CD4-positive, alpha-beta T cell treated with Interleukin-6 for 4 hours (primary cell): Measurements from ENCODE around the gene B3GAT1.
"Not testable (repeated sequence)": the region's sequence is repeated elsewhere in the genome, so short reads cannot be mapped to it uniquely, and the experiment has no call there.

Experiments
- DNase-seq: peaks from one replicate; pipeline ENCODE4 v3.0.0-alpha.2; 2020; ENCODE audit warnings: mixed read lengths

Gene B3GAT1, protein sequence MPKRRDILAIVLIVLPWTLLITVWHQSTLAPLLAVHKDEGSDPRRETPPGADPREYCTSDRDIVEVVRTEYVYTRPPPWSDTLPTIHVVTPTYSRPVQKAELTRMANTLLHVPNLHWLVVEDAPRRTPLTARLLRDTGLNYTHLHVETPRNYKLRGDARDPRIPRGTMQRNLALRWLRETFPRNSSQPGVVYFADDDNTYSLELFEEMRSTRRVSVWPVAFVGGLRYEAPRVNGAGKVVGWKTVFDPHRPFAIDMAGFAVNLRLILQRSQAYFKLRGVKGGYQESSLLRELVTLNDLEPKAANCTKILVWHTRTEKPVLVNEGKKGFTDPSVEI

DNA sequence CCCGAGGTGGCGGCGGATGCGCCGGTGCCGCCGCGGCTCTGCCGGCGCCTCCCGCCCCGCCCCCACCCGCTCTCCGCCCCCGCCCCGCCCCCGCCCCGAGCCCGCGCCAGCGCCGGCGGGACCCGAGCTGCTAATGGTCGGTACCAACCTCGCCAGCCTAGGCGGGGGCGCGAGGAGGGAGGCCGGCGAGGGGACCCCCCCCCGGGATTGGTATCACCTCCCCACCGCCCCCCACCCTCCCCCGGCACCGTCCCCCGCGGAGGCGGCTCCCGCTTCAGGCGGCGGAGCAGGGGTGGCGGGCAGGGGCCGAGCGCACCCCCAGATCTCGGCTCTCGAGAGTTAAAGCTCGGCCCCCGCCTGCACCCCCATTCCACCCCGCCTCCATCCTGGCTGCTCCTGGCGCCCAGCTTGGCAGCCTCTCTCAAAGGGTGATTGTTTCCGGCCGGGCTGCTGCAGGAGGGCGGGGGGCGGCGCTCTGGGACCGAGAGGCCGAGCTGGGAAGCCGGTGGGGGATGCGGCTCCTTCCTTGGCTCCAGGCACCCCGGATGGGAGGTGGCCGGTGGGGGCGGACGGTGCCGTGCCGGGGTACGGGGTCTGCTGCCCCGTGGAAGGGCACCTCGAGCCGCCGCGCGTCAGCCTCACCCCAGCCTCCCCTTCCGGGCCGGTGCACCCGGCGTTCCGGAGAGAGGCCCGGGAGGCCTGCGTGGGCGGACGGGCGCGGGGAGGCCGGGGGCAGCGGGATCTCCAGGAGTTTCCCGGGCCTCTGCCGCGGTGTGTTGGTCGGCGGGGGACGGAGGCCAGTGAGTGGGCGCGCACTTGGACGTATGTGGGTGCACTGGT lies at the start of gene B3GAT1:
TSS of gene B3GAT1 (minus strand) at position 40 of the 840 bp plus-strand sequence. CDS start 24,583 bp downstream, outside the sequence.
- DNase-seq, result peak; percentile 14

DNA sequence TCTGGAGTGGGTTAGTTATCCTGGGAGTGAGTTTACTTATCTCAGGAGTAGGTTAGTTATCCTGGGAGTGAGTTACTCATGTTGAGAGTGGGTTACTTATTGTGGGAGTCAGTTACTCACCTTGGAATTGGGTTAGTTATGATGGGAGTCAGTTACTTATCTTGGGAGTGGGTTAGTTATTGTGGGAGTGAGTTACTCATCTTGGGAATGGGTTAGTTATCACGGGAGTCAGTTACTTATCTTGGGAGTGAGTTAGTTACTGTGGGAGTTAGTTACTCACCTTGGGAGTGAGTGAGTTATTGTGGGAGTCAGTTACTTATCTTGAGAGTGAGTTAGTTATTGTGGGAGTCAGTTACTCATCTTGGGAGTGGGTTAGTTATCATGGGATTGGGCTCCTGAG lies 49.6 kb upstream of the B3GAT1 start:
- DNase-seq, result no peak

DNA sequence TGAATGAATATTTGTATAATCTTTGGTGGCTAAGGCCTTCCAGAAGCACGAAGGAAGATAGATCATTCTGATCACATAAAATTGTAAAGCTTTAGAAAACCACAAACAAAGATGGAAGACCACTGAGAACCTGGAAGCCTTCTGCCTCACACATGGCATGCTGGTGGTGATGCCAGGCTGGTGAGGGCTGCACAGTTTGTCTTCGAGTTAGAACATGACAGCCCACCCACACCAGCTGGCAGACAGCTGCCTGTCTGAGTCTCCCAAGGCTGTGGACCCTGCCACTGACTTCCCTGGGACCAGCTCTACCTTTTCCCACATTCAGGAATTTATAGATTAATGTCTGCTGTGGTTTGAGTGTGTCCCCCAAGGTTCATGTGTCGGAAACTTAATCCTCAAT lies 48.8 kb upstream of the B3GAT1 start:
- no peak for DNase-seq

DNA sequence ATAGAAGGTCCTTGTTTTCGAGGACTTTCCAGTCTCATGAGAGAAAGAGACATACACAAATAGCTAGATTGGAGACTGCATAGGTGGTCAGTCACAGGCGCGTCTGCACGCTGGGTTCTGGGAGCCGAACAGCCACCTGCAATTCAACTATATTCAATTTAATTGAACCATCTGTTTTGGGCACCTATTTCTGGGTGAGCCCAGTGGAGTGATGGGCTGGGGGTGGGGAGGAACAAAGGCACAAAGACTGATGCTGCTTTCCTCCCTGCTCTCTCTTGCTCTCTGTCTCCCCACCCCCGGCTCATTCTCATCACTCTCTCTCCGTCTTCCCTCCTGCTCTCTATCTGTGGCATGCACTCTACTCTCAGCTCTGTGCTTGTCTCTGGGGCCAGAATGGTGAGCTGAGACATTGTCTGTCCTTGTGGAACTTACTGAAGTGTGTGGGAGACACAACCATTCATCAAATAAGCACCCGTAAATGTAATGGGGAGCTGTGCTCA lies 48.1 kb upstream of the B3GAT1 start:
- no peak for DNase-seq

DNA sequence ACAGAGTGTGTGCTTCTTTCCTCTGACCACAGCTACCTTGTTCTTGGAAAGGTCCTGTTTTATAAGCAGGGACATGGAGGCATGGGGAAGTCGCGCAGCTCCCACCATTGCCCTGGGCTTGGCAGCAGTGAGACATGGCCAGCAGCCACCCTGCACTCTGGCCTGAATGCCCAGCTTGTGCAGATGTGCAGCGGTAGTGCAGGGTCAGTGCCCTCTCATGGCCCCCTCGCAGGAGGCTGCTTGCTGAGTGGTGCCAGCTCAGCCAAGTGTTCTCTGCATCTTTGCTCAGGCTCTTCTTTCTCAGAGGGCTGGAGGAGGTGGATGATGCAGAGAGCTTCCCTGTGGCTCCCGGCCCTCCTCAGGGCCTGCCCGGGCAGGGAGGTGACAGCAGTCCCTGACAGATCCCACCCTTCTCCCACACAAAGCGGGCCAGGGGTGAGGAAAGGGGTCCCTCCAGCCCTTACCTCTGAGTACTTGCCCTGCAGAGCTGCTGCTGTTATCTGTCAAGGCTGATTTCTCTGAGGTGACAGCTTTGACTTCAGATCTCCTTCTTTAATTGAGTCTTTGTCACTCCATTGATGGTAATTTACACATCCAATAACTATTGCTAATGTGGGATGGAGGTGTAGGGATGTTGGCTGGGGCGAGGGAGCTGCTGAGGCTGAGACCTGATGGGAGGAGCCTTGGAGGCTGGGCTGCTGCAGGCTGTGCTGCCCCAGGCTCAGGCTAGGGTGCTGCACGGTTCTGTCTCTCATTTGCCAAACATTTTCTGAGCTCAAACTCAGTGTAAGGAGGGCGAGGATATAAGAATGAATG lies 47.4 kb upstream of the B3GAT1 start:
- no peak for DNase-seq

DNA sequence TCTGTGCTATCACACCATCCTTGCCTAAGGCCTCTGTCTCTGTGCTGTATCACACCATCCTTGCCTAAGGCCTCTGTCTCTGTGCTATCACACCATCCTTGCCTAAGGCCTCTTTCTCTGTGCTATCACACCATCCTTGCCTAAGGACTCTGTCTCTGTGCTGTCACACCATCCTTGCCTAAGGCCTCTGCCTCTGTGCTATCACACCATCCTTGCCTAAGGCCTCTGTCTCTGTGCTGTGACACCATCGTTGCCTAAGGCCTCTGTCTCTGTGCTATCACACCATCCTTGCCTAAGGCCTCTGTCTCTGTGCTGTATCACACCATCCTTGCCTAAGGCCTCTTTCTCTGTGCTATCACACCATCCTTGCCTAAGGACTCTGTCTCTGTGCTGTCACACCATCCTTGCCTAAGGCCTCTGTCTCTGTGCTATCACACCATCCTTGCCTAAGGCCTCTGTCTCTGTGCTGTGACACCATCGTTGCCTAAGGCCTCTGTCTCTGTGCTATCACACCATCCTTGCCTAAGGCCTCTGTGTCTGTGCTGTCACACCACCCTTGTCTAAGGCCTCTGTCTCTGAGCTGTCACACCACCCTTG lies 45.5 kb upstream of the B3GAT1 start:
- DNase-seq, result not testable (repeated sequence)

DNA sequence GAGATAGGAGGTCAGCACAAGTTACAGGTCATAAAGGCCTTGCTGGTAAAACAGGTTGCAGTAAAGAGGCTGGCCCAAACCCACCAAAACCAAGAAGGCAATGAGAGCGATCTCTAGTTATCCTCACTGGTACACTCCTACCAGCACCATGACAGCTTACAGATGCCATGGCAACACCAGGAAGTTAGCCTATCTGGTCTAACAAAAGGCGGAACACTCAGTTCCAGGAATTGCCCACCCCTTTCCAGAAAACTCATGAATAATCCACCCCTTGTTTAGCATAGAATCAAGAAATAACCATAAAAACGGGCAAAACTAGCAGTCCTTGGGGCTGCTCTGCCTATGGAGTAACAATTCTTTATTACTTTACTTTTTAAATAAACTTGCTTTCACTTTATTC lies 43.5 kb upstream of the B3GAT1 start:
- no peak for DNase-seq

DNA sequence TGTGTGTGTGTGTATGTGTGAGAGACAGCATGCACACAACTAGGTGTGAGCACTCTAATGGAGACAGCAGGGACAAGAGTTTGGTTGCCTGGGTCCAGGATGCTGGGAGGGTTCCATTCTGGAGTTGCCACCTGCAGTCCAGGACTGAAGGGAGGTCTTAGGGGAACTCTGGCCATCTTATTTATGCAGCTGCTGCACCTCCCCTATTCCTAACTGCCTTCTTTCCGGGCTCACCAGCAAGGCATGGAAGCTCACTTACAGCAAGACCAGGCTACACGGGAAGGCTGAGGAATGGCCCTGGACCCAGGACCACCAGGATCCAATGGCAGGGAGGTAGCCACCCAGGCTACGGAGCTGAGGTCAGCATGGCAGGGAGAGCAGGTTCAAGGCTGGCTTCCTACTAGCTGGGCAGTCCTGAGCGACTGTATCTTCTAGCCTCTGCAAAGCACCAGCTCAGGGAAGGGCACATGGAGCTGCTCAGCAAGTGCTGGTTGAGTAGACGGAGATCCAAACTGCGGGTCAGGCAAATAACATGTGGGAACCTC lies 42.2 kb upstream of the B3GAT1 start:
- DNase-seq, result no peak

DNA sequence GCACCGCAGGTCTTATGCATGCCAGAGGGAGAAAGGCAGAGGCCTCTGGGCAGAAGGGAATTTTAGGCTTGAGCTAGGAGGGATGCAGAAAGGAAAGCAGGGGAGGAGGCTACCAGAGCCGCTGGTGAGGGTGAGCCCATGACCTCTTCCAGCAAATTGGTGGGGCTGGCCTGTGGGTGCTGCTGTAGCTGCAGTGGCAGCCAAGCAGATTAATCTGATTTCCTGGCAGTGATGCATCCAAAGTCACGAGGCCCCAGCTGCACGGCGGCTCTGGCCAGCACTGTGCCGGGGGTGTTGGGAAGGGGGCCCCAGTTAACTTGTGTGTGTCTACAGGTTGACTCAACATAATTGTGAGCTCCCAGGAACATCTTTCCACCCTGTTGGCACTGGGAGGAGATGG lies 41.4 kb upstream of the B3GAT1 start:
- no peak for DNase-seq

DNA sequence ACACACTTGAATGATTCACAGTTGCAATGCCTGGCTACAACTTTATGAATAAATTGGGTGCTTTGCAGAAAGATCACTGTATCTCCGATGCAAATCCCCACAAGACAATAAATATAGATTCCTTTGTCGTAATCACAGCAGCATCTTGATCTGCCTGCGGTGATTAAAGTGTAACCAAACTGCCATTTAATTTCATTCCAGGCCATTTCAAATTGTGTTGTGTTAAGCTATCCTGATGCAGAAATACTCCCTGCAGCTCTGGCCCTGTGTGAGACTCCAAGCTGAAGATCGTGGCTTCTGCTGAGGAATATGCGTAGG lies 40.8 kb upstream of the B3GAT1 start:
- DNase-seq, result no peak

DNA sequence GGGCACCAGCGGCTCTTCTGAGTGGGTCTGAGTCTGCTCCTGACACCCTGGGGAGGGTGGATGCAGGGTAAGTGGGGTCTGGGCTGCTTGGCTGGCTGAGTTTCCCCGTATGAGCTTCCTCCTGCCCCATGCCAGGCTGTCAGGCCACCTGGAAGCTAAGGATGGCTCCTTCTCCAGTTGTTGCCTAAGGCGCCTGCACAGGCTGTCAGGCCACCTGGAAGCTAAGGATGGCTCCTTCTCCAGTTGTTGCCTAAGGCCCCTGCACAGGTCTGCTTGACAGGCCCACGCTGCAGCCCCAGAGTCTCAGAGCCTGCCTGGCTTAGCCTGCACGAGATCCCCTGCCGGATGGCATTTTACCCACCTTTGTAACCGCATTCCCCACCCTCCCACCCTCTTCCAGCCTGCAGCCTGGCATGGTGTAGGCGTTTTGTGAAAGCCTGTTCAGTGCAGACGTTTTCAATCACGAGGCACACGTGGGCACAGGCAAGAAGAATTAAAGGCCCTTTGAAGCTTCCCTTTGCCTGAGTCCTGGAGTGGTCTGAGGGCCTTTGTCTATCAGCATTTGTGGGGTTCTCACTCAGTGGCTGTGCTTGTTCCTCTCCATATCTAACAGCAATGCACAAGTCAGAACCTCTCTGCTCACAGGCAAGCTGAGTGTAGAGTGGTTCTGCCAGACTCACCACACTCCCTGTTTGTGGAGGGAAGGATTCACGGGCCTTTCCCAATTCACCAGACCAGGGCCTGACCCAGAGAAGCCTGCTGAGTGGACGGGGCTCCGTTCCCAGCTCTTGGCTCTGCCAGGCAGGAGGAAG lies 40.2 kb upstream of the B3GAT1 start:
- DNase-seq, result no peak

DNA sequence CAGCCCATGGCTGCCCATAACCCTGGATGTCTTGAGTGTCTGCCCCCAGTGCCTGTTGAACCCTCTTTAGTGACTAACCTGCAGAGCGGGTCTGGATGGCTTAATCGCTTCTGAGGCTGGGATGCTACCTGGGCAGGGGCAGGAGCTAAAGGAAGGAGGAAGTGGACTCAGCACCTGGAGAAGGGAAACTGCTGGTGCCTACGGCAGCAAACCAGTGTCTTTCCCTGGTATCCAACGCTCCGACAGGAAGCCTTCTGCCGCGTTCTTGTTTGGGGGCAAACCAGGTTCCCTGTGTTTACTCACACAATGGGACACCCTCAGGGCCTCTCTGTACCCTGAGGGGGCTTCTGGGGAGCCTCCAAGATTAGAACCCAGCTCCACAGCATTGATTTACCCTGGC lies 38.1 kb upstream of the B3GAT1 start:
- DNase-seq, result no peak

DNA sequence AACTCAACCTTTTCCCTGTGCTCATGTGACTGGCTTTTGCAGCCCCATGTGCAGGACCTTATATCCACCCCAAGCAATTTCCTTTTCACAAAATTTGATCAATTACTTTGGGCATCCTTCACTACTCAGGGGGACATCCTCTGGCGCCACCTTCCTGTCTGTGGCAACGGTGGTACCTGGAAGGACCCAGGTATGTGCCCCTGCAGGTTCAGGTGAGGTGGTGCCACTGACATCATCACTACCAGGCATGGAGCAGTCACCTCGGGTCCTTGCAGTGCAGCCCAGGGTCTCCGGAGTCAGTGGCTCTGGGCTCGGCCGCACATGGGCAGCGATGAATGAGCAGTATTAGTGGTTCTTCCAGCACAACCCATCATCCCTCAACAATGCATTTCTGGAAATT lies 37.7 kb upstream of the B3GAT1 start:
- DNase-seq, result peak; percentile 7

DNA sequence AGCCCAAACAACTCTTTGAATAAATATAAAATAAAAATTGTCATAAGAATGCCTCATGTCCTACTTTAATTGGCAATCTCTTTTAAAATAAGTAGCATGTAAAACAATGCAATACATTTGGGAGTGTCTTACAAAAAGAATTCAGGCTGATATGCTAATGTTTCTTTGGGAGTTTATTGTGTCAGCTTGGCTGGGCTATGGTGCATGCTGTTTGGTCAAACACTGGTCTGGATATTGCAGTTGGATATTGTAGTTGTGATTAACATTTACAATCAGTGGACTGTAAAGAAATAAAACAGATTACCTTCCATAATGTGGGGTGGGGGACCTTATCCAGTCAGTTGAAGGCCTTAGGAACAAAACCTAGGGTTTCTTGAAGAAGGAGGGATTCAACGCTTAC lies 37.0 kb upstream of the B3GAT1 start:
- no peak for DNase-seq

DNA sequence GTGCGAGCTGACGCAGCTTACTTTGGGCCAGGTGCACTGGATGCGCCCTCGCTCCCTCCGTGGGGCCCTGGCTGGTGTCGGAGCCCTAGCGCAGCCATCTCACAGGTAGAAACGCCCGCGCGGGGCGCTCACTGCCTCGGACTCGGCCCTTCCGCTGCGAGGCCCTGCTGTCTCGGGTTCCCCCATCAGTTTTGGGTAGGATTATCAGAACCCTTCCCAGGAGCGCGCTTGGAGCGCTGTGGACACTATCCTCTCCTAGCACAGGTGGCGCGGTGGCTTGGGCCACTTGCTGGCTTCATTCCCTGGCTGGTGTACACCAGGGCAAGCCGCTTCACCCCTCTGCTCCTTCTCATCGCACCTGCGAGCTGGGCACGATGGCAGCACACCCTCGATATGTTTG lies 35.7 kb upstream of the B3GAT1 start:
- DNase-seq, result no peak

DNA sequence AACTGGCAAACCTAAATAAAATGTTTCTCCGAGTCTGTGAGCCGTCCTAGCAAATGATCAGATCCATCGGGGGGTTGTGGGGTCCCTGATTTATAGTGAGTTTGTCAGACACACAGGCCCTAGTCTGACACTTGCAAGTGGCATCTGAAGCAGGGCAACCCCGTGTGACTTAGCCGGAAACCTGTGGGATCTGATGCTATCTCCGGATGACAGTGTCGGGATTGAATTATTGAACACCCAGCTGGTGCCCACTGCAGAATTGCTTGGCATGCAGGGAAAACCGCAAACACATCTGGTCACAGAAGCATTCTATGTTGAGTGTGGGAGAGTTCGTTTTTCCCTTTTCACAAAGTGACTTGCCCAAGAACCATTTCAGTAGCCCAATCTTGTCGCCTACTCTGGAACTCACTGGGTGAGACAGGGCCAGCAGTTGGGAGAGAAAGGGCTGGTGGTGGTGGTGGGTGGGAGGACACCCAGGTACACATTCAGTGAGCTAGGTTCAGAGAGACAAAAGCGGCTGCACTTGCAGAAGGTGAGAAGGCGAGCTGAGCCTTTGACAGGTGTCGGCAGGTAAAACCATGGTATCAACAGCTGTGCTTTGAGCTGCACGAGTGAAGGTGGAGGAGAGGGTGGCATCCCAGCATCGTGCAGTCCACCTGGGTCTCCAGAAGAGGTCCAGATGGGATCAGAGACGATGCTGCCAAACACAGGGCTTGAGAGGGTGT lies 33.7 kb upstream of the B3GAT1 start:
- no peak for DNase-seq

DNA sequence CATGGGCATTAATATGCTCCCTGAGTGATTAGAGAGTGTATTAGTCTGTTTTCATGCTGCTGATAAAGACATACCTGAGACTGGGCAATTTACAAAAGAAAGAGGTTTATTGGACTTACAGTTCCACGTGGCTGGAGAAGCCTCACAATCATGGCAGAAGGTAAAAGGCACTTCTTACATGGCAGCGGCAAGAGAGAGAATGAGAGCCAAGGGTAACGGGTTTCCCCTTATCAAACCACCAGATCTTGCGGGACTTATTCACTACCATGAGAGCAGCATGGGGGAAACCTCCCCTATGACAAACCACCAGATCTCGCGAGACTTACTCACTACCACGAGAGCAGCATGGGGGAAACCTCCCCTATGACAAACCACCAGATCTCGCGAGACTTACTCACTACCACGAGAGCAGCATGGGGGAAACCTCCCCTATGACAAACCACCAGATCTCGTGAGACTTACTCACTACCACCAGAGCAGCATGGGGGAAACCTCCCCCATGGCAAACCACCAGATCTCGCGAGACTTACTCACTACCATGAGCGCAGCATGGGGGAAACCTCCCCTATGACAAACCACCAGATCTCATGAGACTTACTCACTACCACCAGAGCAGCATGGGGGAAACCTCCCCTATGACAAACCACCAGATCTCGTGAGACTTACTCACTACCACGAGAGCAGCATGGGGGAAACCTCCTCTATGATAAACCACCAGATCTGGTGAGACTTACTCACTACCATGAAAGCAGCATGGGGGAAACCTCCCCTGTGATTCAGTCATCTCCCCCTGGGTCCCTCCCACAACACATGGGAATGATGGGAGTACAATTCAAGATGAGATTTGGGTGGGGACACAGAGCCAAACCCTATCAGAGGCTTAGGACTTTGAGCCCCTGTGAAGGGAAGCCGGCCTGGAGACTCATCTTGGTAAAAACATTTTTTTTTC lies 32.4 kb upstream of the B3GAT1 start:
- DNase-seq, result not testable (repeated sequence)

DNA sequence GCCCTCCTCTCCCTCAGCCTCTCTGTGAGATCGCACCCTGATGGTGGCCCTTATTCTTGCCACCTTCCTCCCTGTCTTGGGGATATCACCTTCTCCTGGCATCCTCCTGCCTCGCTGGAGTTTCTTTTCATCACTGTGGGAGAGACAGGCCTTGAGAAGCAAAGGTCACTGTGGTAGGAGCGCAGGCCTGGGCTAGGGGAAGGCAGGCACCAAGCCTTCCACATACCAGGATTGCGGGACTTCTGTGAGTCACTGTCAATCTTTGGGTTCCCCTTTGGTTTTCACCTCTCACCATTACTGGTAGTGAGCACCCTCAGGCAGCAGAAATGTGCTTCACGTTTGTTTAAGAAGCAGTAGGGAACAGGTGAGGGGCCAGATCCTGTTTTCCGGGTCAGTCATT lies 31.2 kb upstream of the B3GAT1 start:
- no peak for DNase-seq

DNA sequence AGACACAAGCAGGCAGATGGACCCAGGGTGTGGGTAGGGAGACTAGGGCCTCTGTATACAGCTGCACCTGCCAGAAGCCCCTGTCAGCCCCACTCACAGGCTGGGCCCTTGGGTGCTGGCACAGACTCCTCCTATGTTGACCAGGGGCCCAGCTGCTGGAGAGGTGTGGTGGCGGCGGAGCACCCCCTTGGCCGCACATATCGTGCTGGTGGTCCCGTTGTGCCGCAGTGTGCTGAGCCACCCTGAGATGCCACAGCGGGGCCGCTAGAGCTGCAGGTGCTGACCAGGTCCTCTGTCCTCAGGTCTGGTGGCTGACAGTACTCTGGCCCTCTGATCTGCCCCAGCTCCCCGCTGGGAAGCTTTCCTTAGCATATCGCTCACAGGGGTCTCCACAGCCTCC lies 30.2 kb upstream of the B3GAT1 start:
- DNase-seq, result no peak

DNA sequence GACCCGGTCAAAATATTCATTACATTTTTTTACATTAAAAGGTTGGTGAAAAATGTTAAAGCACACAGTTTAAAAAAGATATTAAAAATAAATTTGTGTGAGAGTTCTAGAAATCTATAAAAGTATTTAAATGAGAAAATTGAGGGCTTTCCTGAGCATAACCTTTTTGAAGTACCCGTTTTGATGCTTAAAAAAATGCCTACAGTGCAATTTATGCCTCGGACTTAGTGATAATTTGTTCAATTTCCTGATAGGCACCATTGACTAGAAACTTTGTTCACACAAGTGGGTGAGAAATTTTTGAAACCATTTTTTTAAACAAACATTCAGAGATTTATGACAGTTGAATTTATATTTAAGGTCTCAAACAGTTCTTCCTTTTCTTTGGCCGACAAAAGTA lies 29.7 kb upstream of the B3GAT1 start:
- DNase-seq, result no peak
